Right atrium auricular region (tissue), 2 donors: ENCODE data around the gene ZNF771. TPM values are rescaled to one million over a fixed set of nuclear protein-coding genes. Genes with fewer than 3 reads are reported as not detected.

ENCODE experiments used
- DNase-seq: peaks from one replicate; pipeline ENCODE4 v3.0.0-alpha.2; 2019; ENCODE audit warnings: low spot score
- H3K27ac ChIP-seq, 2 donors: fragments of 200-600 bp; sonication (generic); 1 replicate in 1 of 2; 2 replicates in 1 of 2; pipeline ENCODE4 v1.5.1; 2016 to 2019
- H3K27me3 ChIP-seq, 2 donors: fragments of 200-600 bp; sonication (generic); one replicate each; pipeline versions ENCODE4 v1.5.1 to v1.6.0; 2017 to 2019
- H3K36me3 ChIP-seq: fragments of 200-600 bp; sonication (generic); one replicate; pipeline ENCODE4 v1.5.1; 2016
- H3K4me1 ChIP-seq, 2 donors: fragments of 200-600 bp; sonication (generic); one replicate each; pipeline versions ENCODE4 v1.5.1 to v1.6.0; 2017 to 2019
- H3K4me3 ChIP-seq, 2 donors: fragments of 200-600 bp; sonication (generic); 1 replicate in 1 of 2; 2 replicates in 1 of 2; pipeline ENCODE4 v1.5.1; 2017 to 2019; ENCODE audit warnings: mild to moderate bottlenecking in 1 of 2, moderate library complexity in 1 of 2
- H3K9me3 ChIP-seq, 2 donors: fragments of 200-600 bp; sonication (generic); one replicate each; pipeline ENCODE4 v1.5.1; 2019
- total RNA-seq, 2 donors: library from RNA; depleted of rRNA; stranded (reverse); fragments of >200 nt; gene quantifications; one replicate each; pipeline ENCODE4 v1.1.0, GENCODE V29; 2016
- TF ChIP-seq, protein P1 (sequence below), 2 donors: fragments of 200-600 bp; sonication (generic); IDR thresholded peaks; one replicate each; pipeline ENCODE4 v1.5.1; 2019; ENCODE audit warnings: antibody characterized with exemption in 2 of 2

Gene ZNF771
- total RNA-seq, 2 donors from 2014 or later: 13.0 to 14.3 TPM

DNA sequence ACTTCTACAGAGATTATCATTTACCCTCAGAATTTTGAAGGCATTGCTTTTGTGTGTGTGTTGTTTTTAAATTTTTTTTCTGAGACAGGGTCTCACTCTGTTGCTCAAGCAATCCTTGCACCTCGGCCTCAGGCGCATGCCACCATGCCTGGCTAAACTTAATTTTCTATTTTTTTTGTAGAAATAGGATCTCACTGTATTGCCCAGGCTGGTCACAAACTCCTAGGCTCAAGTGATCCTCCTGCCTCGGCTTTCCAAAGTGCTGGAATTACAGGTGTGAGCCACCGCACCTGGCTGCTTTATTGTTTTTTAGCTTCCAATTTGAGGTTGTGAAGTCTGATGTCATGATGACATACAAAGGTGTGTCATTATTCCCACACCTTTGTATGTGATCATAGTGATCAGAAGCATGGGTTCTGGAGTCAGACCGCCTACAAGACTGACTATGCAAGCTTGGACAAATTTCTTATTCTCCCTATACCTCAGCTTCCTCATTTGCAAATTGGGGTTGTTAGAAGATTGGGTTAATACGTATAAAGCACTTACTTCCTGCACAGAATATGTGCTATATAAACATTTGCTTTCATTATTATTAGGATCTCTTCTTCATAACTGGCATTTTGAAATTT is 32.4 kb downstream of the ZNF771 start:
- no peaks in the 10 kb centered on the region for H3K27me3 ChIP-seq
- H3K27ac ChIP-seq: no peak overlapping the region
- H3K4me3 ChIP-seq: no peak overlapping the region
- H3K9me3 ChIP-seq: no peaks in the 10 kb centered on the region
- DNase-seq: no peak
- H3K4me1 ChIP-seq: peaks cover 0 to 9% of the 10 kb centered on the region in 2 donors
- H3K36me3 ChIP-seq: peaks cover 15% of the 10 kb centered on the region
- TF ChIP-seq, protein P1, sequence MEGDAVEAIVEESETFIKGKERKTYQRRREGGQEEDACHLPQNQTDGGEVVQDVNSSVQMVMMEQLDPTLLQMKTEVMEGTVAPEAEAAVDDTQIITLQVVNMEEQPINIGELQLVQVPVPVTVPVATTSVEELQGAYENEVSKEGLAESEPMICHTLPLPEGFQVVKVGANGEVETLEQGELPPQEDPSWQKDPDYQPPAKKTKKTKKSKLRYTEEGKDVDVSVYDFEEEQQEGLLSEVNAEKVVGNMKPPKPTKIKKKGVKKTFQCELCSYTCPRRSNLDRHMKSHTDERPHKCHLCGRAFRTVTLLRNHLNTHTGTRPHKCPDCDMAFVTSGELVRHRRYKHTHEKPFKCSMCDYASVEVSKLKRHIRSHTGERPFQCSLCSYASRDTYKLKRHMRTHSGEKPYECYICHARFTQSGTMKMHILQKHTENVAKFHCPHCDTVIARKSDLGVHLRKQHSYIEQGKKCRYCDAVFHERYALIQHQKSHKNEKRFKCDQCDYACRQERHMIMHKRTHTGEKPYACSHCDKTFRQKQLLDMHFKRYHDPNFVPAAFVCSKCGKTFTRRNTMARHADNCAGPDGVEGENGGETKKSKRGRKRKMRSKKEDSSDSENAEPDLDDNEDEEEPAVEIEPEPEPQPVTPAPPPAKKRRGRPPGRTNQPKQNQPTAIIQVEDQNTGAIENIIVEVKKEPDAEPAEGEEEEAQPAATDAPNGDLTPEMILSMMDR (IDR thresholded peaks at IDR 0.05): no peak

- Histone ChIP-seq H3K36me3 (peaks cover 15% of the 10 kb centered on the region), H3K9me3 (no peaks in the 10 kb centered on the region), H3K4me1 (peaks cover 0 to 18% of the 10 kb centered on the region in 2 donors), H3K4me3 (no peak overlapping the region), H3K27me3 (no peaks in the 10 kb centered on the region), H3K27ac (no peak overlapping the region)
- DNase-seq: no peak
- TF ChIP-seq, protein P1 (IDR thresholded peaks at IDR 0.05): no peak
Measured at GRCh38 chr16:30443631-30444030, 36.2 kb downstream of the ZNF771 start.

- TF ChIP-seq, protein P1 (IDR thresholded peaks at IDR 0.05): no peak
- no peak for DNase-seq
- Histone ChIP-seq H3K9me3 (no peaks in the 10 kb centered on the region), H3K36me3 (peaks cover 15% of the 10 kb centered on the region), H3K4me1 (peaks cover 0 to 18% of the 10 kb centered on the region in 2 donors), H3K27ac (peak overlapping the region; percentile 96 to 99), H3K27me3 (no peaks in the 10 kb centered on the region), H3K4me3 (peak overlapping the region; percentile 95 to 98)
Measured at GRCh38 chr16:30444231-30445148, 37.1 kb downstream of the ZNF771 start.

GRCh38 chr16:30445149-30445407 is 37.7 kb downstream of the ZNF771 start:
- no peak for DNase-seq
- Histone ChIP-seq H3K27me3 (no peaks in the 10 kb centered on the region), H3K27ac (peak overlapping the region; percentile 96 to 99)

DNA sequence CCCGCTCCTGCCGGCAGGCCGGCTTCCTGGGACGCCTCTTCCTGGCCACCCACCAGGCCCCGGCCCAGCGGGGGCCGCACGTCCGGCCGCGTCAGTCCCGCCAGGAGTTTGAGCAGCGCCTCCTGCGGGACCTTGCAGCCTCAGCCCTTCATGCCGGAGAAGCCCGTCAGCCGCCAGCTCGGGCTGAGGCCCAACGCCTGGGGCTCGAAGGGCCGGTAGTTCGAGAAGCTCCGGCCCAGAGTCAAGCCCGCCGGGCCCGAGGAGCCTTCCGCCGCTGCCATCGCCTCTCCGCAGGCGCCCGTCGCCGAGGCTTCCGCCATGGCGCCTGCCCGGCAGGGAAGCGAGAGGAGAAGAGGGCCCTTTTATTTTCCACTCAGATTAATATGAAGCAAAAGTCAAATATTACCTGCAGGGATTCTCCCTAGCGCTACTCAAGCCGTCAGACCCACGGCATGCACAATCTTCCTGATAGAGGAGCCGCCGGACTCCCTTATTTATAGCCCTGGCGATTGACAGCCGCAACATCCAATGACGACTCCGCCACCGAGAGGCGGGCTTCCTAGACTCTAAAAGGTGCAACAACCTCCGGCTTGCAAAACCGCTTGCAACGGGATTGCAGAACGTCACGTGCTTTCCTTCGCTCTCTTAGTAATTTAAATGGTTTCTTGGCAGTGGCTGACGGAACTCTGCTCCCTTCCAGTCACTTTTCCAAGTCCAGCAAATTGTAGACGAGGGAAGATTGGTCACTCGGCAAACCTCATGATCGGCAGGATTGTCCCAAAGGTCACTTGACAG is 38.2 kb downstream of the ZNF771 start, which contains the start of gene SEPHS2:
TSS of gene SEPHS2 (minus strand) at position 467 of the 795 bp plus-strand sequence. CDS start at position 320, 147 bp downstream.
- Histone ChIP-seq H3K4me1 (peaks cover 0 to 18% of the 10 kb centered on the region in 2 donors), H3K9me3 (no peaks in the 10 kb centered on the region), H3K27me3 (no peaks in the 10 kb centered on the region), H3K27ac (peak within 1 kb of the TSS; percentile 96 to 99), H3K4me3 (peak within 1 kb of the TSS; percentile 95 to 98), H3K36me3 (peaks cover 15% of the 10 kb centered on the region)
- TF ChIP-seq, protein P1 (IDR thresholded peaks at IDR 0.05): peak in 1 of 2 donors; percentile 73
- peak; percentile 98 for DNase-seq

More at GRCh38 chr16:30445149-30445407, 37.7 kb downstream of the ZNF771 start:
- peak overlapping the region; percentile 95 to 98 for H3K4me3 ChIP-seq
- no peaks in the 10 kb centered on the region for H3K9me3 ChIP-seq
- H3K36me3 ChIP-seq: peaks cover 15% of the 10 kb centered on the region
- peaks cover 0 to 18% of the 10 kb centered on the region in 2 donors for H3K4me1 ChIP-seq
- TF ChIP-seq, protein P1 (IDR thresholded peaks at IDR 0.05): no peak
